Upper lobe of left lung (tissue), 4 donors: ENCODE results near the gene BRWD1.

Experiments
- CTCF ChIP-seq, 6 experiments: fragments of 450-650 bp in 4 of 6; fragments of 200-600 bp in 2 of 6; sonication (generic) in 2 of 6; IDR thresholded peaks; one replicate each; pipeline ENCODE4 v1.5.1; 2016 to 2019; ENCODE audit warnings: antibody characterized with exemption in 6 of 6
- POLR2A ChIP-seq, 4 donors: fragments of 450-650 bp; IDR thresholded peaks; one replicate each; pipeline ENCODE4 v1.5.1; 2016 to 2017; ENCODE audit warnings: antibody characterized with exemption in 4 of 4, mild to moderate bottlenecking in 2 of 4

GRCh38 chr21:39341249-39341923 is 28.0 kb upstream of the BRWD1 start:
- TF ChIP-seq POLR2A (IDR thresholded peaks at IDR 0.05) (no peak), CTCF (IDR thresholded peaks at IDR 0.05) (no peak)
